ENCODE data around the gene PTPRS. TPM values are rescaled to one million over a fixed set of nuclear protein-coding genes. Genes with fewer than 3 reads are reported as not detected.
A peak's percentile ranks its signal among the peaks of the same experiment; 100 is the strongest.

Gene PTPRS
- total and polyA plus RNA-seq, 9 of the 15 experiments (the other 6 are each of a cell fraction or from before 2014, with no cell fraction given): 1.1 to 49.4 (median 14.1) TPM

DNA sequence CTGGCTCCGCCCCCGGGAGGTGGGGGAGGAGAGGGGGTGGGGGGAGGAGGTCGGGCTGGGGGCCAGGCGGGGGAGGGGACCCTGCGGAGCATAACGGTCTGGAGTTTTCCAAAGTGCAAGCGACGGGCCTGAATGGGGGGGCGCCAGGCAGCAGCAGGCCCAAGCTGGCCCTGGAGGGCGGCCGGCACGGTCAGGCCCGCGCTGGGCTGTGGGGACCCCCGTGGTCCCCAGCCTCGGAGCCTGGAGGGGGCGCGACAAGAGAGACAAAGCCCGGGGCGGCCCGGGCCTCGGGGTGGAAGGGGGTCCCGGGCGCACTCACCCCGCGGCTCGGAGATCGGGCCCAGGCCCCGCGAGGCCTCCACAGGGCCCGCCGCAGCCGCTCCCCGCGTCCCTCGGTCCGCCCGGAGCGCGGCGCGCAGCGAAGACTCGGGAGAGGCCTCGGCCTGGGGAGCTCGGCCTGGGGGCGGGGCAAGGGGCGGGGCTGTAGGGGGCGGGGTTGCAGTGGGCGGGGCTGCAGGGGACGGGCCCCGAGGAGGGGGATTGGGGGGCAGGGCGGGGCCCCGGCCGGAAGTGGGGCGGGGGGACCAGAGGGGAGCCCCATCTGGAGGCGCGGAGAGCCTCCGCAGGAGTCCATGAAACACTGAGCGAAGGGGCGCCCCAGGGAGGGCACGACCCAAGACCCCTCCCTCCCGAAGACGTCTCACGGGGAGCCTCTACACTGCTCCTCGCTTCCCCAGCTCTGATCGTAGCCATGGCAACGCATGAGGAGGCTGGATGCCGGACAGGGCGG lies 47.6 kb downstream of the PTPRS start (continued):
- TF ChIP-seq, protein P1, sequence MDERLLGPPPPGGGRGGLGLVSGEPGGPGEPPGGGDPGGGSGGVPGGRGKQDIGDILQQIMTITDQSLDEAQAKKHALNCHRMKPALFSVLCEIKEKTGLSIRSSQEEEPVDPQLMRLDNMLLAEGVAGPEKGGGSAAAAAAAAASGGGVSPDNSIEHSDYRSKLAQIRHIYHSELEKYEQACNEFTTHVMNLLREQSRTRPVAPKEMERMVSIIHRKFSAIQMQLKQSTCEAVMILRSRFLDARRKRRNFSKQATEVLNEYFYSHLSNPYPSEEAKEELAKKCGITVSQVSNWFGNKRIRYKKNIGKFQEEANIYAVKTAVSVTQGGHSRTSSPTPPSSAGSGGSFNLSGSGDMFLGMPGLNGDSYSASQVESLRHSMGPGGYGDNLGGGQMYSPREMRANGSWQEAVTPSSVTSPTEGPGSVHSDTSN (CRISPR knock-in tag; IDR thresholded peaks at IDR 0.05; ENCODE audit: low read depth): no peak
- TF ChIP-seq, protein P1 (tag; conservative IDR thresholded peaks at IDR 0.05; ENCODE audit: low read depth): no peak
- TF ChIP-seq EP300 (IDR thresholded peaks at IDR 0.05; ENCODE audit: low read length) (no peak), ZNF764 (CRISPR knock-in tag; IDR thresholded peaks at IDR 0.05; ENCODE audit: low read depth) (no peak), ZNF263 (CRISPR knock-in tag; IDR thresholded peaks at IDR 0.05; ENCODE audit: borderline replicate concordance) (no peak), ZNF146 (CRISPR knock-in tag; IDR thresholded peaks at IDR 0.05; ENCODE audit: unreplicated experiment) (no peak), ZNF280B (CRISPR knock-in tag; IDR thresholded peaks at IDR 0.05) (no peak), EWSR1 (IDR thresholded peaks at IDR 0.05; ENCODE audit: borderline replicate concordance, low read depth, partially characterized antibody) (no peak), FOXP1 (CRISPR knock-in tag; IDR thresholded peaks at IDR 0.05) (no peak), ZNF165 (CRISPR knock-in tag; IDR thresholded peaks at IDR 0.05; ENCODE audit: borderline replicate concordance) (no peak), POLR2B (IDR thresholded peaks at IDR 0.05; ENCODE audit: low read depth, partially characterized antibody) (no peak), SRF (CRISPR knock-in tag; IDR thresholded peaks at IDR 0.05) (no peak), SAFB (IDR thresholded peaks at IDR 0.05; ENCODE audit: borderline replicate concordance, low read depth, low read length) (no peak), MED1 (CRISPR knock-in tag; IDR thresholded peaks at IDR 0.05; ENCODE audit: borderline replicate concordance) (no peak), ZNF445 (CRISPR knock-in tag; IDR thresholded peaks at IDR 0.05; ENCODE audit: low read depth) (no peak), MAFG (tag; conservative IDR thresholded peaks at IDR 0.05) (no peak), ZNF143 (CRISPR knock-in tag; IDR thresholded peaks at IDR 0.05) (no peak), BCL6 (CRISPR knock-in tag; IDR thresholded peaks at IDR 0.05) (no peak), TRIM24 (IDR thresholded peaks at IDR 0.05) (no peak), ARID3B (CRISPR knock-in tag; IDR thresholded peaks at IDR 0.05; ENCODE audit: borderline replicate concordance) (no peak), PTTG1 (tag; IDR thresholded peaks at IDR 0.05; ENCODE audit: low read depth) (no peak), HNRNPLL (IDR thresholded peaks at IDR 0.05; ENCODE audit: low read depth, low read length, poor library complexity, severe bottlenecking) (peak; percentile 10), ZNF57 (CRISPR knock-in tag; IDR thresholded peaks at IDR 0.05) (no peak), EZH2 (IDR thresholded peaks at IDR 0.05; ENCODE audit: borderline replicate concordance, low read depth, low read length) (no peak)

Measured in K562 (cell line).